ENCODE measurements around the gene COG4.

- TF ChIP-seq, protein P1, sequence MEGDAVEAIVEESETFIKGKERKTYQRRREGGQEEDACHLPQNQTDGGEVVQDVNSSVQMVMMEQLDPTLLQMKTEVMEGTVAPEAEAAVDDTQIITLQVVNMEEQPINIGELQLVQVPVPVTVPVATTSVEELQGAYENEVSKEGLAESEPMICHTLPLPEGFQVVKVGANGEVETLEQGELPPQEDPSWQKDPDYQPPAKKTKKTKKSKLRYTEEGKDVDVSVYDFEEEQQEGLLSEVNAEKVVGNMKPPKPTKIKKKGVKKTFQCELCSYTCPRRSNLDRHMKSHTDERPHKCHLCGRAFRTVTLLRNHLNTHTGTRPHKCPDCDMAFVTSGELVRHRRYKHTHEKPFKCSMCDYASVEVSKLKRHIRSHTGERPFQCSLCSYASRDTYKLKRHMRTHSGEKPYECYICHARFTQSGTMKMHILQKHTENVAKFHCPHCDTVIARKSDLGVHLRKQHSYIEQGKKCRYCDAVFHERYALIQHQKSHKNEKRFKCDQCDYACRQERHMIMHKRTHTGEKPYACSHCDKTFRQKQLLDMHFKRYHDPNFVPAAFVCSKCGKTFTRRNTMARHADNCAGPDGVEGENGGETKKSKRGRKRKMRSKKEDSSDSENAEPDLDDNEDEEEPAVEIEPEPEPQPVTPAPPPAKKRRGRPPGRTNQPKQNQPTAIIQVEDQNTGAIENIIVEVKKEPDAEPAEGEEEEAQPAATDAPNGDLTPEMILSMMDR (IDR thresholded peaks at IDR 0.05), result no peak
- TF ChIP-seq POLR2A (IDR thresholded peaks at IDR 0.05), result no peak
These were observed 2.6 kb downstream of the COG4 start for GRCh38 chr16:70520612-70521297.
